Measurements from ENCODE around the gene PPARG.

DNA sequence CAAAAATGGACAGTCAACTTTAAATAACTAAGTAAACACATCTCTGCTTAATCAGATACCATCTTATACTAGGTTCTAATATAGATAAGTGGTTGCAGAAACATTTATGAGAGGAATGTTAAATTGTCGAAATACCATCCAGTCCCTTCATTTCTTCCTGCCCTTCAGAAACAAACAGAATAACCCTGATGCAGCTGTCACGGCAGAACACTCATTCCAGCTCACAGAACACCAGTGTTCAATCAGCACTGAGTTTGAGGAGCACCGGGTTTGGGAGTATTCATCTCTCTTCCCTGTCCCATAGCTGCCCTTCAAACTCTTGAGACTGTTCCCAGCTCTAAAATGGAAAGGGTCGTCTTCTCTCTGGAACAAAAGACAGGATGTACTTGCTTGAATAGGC lies 134.3 kb downstream of the PPARG start:
- TF ChIP-seq EZH2 (IDR thresholded peaks at IDR 0.05; ENCODE audit: insufficient read depth, poor library complexity, severe bottlenecking) (no peak), EZH2phosphoT487 (IDR thresholded peaks at IDR 0.05; ENCODE audit: insufficient read depth, low read depth) (no peak)
